C1 segment of cervical spinal cord (tissue), 14 donors: ENCODE results near the gene SV2C.

Experiments used
- DNase-seq, 14 donors: peaks; one replicate each; lab custom pipeline; 2025; lab: John Stamatoyannopoulos, UW

Gene SV2C

DNA sequence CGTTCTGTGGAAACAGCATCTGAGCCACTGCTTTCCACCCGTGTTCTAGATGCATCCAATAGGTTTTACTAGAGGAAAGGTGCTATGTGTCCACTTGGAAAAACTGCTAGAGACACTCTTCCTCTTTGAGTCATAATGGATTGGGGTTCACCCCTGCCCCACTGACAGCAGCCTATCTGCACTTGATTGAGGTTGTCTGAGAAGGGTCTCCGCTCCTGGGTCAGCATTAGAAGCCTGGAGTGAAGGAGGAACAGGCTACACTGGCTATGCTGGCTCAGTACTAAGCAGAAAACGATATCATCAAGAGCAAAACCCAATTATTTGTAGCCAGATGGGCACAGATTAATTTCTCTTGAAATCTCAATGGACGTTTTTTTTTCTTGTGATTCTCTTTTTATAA, 167.3 kb downstream of the SV2C start:
- DNase-seq: no peak

GRCh38 chr5:76251656-76252055, 168.5 kb downstream of the SV2C start:
- DNase-seq: no peak

DNA sequence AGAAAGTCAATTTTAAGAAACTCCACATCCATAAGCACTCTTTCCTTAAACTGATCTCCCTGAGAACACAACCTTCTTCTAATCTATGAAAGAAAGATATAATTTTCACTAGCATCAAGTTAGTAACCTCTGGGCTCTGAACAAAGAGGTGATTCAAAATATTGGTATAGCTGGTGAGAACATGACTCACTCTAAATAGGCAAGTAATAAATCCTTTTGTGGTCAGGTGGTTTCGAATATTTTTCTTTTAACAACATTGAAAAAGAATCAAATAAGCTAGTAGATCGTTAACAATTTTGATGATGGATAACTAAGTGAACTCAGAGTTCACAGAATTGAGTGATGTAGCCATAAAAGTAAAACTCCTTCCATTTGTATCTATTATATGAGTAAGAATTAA, 169.3 kb downstream of the SV2C start:
- no peak for DNase-seq

DNA sequence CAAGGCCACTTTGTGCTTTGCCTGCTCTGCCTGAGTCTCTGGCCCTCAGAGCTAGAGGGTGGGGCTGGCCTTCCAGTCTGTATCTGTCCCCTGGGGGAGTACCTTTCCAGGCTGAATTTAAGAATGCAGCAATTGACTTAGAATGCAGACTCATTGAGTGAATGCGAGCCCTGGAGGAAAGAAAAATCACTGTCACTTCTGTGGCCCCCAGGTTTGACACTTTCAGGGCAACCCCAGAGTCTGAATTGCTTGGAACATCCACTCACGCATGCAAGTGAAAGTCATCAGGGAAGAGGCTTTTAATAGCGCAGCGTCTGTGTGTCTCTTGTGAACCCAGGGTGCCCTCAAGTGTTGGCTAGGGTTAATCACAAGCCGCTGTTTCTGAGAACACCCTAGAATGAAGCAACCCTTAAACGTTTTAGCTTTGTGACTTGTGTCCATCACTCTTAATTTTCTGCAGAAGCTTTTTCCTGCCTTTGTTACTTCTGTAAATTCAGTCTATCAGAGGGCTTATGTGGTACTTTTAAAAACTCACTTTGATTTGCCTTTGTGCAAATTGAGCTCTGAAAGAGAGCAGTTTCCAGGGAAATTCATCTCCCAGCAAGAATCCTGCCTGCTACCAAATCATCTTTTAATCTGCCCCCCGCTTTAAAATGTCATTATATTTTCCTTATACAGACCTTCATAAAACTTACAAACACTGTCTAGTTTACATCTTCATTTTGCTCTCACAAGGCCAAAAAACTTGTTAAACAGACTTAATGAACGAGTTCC, 173.1 kb downstream of the SV2C start:
- peak in 10 of 14 donors; percentile 4 to 45 (median 12) for DNase-seq

- no peak for DNase-seq
Observed at GRCh38 chr5:76257225-76257833, 174.1 kb downstream of the SV2C start.

DNA sequence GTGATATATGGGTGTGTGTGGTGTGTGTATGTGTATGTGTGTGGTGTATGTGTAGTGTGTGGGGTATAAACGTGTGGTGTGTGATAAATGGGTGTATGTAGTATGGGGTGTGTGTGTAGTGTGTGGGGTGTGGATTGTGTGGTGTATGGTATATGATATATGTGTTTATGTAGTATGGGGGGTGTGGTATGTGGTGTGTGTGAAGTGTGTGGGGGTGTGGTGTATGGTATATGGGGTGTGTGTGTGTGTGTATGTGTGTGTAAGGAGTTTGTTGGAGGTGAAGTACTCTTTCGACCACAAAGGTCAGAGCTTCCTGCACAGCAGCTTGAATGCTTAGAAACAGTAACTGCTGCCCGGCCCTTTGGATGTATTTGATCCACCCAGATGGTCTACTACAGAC, 174.7 kb downstream of the SV2C start:
- DNase-seq: no peak

- DNase-seq: peak in 1 of 14 donors; percentile 1
Observed at GRCh38 chr5:76264681-76265080, 181.5 kb downstream of the SV2C start.

DNA sequence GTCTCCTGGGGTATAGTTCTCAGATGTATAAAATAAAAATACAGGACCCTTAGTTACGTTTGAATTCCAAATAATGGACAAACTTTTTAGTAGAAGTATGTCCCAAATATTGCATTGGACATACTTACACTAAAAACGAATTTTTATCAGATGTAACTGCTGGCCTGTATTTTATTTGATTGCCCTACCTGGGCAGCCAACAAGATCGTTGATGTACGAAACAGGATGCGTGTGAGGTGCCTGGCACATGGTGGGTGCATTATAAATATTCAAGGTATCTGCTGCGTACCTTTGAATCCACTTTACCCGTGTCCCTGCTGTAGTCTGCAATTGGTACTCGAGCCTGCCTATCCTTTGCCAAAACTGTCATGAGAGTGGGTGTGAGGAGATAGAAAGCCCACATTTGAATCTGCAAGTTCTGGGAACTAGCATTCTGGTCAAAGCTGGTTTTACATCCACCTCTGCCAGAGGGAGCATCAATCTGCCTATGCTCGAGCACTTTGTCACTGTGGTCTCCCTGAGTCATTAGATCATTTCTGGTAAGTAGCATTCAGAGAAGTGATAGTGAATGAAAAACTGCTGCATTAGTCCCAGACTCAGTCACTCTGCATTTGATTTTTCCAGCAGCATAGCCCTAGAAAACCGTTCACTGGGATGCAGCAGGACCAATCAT, 186.2 kb downstream of the SV2C start:
- no peak for DNase-seq

DNA sequence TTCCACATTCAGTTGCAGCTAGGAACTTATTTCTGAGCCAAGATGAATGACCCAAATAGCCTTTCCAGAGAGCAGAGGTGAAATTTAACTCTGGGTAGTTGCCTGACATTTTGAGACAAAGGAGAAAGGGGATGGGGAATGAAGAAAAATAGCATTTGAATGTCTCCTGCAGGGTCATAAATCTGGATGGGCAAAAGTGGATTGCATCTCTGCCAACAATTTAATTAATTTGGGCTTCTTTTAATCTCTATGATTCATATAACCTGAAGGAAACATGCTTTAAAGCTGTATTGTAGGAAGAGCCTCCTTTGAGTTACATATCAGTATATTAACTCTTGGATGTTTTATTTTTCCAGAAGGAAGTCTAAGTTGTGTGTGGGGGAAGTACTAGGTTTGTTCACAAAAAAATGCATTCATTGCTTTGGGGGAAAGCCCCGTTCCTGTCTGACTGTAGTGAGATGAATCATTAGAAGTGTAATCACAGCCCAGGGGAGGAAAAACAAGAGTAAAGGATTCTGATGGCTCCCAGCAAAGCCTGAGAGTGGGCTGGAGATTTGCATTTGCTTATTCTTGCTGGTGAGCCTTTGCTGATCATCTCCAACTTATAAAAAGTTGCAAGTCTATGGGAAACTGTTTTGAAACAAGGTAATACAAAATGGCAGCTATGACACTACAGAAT, 186.9 kb downstream of the SV2C start:
- DNase-seq: no peak

DNA sequence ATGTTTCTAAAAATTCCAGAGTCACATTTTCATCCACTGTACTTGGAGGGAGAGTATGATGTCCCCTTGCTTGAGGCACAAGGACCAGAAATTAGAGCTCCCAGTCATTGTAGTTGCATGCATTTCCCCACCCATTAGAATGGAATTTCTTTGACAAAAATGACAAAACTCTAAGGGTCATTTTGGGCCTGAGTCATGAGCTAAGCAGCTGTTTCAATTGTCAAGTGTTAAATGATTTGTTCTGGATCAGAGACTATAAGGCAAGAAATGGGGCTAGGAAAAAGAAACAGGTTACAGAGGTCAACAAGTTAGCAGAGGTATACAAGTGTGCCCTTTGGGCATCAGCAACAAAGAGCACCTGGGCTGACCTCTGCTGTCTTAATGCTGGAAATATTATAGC, 188.7 kb downstream of the SV2C start:
- DNase-seq: no peak

DNA sequence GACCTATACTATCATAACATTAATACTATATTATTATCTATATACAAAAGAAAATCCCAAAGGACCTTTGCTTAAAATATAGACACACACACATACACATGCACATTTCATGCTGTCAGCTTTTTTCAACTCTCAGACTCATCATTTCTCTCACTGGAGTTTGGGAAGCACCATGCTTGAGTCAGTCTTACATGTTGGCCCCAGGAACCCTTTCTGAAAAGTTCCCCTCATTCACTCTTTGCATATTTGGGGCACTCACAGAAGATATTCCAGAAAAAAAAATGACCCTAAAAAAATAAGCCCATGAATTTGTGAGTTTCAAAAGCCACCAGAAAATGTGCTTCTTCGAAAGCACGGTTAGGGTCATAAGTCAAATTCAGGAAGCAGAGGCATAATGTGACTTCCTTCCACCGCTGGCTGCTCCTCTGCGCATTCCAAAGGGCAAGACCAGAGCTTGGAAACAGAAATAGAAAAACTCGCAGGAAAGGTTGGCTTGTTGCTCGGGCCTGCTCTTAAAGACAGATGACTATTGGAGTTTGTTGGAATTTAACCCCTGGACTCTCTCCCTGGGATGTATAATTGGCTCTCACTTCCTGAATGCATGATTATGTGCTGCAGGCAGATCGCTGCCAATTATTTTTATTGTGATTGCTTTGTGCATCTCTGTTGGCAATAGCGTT, 190.2 kb downstream of the SV2C start:
- DNase-seq: no peak

DNA sequence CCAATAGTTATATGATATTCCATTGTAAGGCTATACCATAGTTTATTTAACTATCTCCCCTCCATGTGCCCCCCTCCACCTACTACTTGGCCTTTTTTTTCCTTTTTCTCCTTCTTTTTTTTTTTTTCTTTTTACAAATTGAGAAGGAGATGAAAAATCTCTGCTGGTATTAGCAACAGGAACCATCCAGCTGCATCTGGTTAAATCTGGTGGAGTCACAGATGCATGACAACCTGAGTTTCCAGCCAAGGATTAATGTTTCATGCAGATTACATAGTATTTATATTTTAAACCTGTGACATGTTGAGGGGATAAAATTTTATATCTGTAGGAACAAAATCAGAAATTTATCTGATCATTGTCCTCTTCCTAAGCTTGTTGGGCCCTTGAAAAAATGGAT, 191.4 kb downstream of the SV2C start:
- DNase-seq: no peak

DNA sequence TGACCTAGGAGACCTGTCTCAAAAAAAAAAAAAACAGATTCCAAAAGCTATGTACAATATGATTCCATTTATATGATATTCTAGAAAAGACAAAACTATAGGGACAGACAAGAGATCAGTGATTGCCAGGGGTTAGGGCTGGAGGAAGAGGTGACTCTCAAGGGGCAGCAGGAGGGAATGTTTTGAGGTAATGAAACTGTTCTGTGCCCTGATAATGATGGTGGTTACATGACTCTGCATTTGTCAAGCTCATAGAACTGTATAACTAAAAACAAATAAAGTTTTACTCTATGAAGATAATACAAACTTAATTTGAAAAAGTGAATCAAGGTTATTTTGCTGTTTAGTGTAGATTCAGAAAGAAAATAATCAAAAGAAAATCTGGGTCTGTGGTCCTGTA, 194.6 kb downstream of the SV2C start:
- DNase-seq: no peak

GRCh38 chr5:76278261-76278789, 195.1 kb downstream of the SV2C start:
- DNase-seq: no peak

DNA sequence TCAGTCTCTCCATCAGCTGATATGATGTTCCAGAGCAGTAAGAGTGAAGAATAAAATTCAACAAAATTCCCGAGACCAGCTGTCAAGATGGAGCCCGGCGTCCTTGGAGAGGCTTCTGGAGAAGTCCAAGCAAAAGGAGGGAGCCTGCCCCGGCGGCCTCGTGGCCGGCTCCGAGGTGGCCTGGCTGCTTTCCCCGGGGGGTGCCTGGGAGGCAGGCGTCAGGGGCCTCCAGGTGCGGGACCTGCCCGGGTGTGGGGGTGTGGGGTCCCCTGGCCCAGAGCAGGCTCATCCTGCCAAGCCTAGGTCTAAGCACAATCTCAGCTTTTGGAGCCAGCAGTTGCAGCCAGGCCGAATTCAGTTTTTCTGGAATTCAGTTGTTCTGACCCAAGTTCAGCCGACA, 197.3 kb downstream of the SV2C start:
- no peak for DNase-seq

DNA sequence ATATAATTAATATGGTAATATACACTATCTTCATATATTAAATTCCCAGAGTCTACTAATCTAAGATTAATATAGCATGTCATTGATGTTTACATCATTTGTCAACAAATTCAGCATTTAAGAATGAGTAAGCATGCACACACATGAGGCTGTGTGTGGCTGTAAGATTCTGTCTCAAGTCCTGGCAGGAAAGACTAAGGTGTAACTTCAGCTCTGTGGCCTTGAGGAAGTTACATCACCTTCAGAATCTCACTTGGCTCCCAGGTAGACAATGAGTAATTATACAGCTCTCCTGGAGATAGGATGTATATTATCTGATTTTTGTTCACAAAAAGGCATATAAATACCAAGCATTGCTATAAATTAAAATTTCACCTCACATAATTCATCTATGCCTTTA, 200.5 kb downstream of the SV2C start:
- DNase-seq: no peak

GRCh38 chr5:76289692-76290091, 206.5 kb downstream of the SV2C start:
- no peak for DNase-seq

DNA sequence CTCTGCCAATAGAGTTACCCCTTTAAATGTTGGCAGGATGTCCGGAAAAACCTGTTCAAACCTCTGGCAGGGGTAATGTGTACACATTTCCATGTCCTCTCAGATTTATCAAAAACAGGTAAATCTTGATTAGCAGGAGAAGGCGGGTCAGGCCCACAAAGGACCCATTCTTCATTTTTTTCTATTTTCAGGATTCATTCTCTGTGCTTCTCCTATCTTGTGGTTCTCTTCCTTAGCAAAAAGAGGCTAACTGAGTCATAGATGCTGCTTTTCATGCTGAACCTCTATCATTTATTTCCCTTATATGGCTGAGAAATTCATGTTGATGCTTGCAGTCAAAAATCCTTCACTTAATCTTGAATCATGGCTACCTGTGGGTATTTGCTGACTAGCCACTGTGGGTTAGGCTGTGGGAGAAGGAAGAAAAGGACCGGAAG, 207.2 kb downstream of the SV2C start:
- DNase-seq: no peak

GRCh38 chr5:76291305-76292077, 208.3 kb downstream of the SV2C start:
- no peak for DNase-seq

DNA sequence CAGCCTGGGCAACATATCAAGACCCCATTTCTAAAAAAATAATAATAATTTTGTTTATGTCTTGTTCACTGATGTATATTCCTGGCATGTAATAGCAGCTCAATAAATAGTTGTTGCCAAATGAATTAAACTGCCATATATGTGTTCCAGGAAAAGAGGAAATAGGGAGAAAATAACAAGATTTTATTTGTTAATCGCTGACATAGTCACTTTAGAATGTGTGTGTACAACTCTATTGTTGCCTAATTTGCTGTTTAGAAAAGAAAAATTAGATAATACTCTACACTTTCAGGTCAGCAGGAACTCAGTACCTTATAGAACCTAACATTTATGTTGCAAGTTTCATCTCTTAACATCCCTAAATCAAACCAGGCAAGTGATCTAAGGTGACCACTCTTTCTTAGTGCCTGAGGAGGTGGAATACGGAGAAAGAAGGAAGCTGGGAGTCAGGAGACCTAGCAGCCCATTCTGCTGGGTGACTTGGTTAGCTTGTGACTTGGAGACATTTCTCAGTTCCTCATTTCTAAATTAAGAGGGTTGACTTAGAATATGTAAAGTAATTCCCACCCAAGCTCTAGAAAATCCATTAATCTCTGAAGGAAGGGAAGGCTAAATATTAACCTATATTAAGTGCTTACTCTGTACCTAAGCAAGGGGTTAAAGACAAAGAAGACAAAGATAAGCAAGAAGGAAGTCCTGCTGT, 209.6 kb downstream of the SV2C start:
- DNase-seq: no peak
